ENCODE measurements around the gene XIRP1. TPM values are rescaled to one million over a fixed set of nuclear protein-coding genes. Genes with fewer than 3 reads are reported as not detected.

XIRP1 gene
- total and polyA plus RNA-seq, 2 experiments from 2014 or later = not detected

GRCh38 chr3:39133822-39134221 is 58.6 kb downstream of the XIRP1 start:
- ATAC-seq = no peak
- no peak overlapping the region for H3K4me2 ChIP-seq
- H3K27me3 Mint-ChIP-seq (ENCODE audit: insufficient read depth, low read depth, poor library complexity) = peaks cover 5% of the 10 kb centered on the region

More at GRCh38 chr3:39133822-39134221, 58.6 kb downstream of the XIRP1 start:
- no peak overlapping the region for H3K27ac Mint-ChIP-seq
- Histone ChIP-seq H3K9me2 (ENCODE audit: insufficient read depth) (no peaks in the 10 kb centered on the region), H3K4me3 (no peak overlapping the region), H3K27me3 (ENCODE audit: insufficient read depth) (no peaks in the 10 kb centered on the region), H3K4me1 (ENCODE audit: insufficient read depth) (no peaks in the 10 kb centered on the region), H4K20me1 (replicated peaks; ENCODE audit: insufficient read depth) (no peaks in the 10 kb centered on the region), H3F3A (replicated peaks; ENCODE audit: low read depth) (no peaks in the 10 kb centered on the region), H2AFZ (no peak overlapping the region), H3K27ac (ENCODE audit: low read depth) (no peak overlapping the region), H3K79me2 (replicated peaks; ENCODE audit: insufficient read depth) (no peaks in the 10 kb centered on the region), H3K36me3 (ENCODE audit: insufficient read depth) (no peaks in the 10 kb centered on the region)
- no peak for DNase-seq (ENCODE audit: low spot score)
- H3K36me3 Mint-ChIP-seq (ENCODE audit: low read depth) = no peaks in the 10 kb centered on the region
- H3K4me1 Mint-ChIP-seq = no peaks in the 10 kb centered on the region; the same call in 2 of the 3 replicates
- no peak for TF ChIP-seq NANOG (IDR thresholded peaks at IDR 0.05; ENCODE audit: borderline replicate concordance)
- no peaks in the 10 kb centered on the region for H3K9me3 Mint-ChIP-seq
- no peak overlapping the region for H3K4me3 Mint-ChIP-seq

Small RNA genes lying within 50 kb of the gene (microRNA-seq; reads per million reads assigned to microRNA genes)
- not detected for gene MIR6822

Small RNA genes lying within 50 kb of the gene (small RNA-seq; reads per million reads assigned to genes)
- not detected for gene RF00017 (ENCODE audit: low replicate concordance)

Other genes starting within 250 kb of the XIRP1 start
- 0.08 and 0.14 TPM in 2 replicates for gene SCN11A, start 140.7 kb downstream of the XIRP1 start, total RNA-seq (2014; rRNA removed; shearing (Covaris generic))
- gene SCN11A, start 140.7 kb downstream of the XIRP1 start, polyA plus RNA-seq (2016; fragmentation: Nextera tagmentation; extraction: Ambion mirVana) = 0.05 TPM in 2 replicates
- gene WDR48, start 140.6 kb downstream of the XIRP1 start, total RNA-seq (2014; rRNA removed; shearing (Covaris generic)) = 40.3 and 54.3 TPM in 2 replicates
- 20.8 and 27.2 TPM in 2 replicates for gene WDR48, start 140.6 kb downstream of the XIRP1 start, polyA plus RNA-seq (2016; fragmentation: Nextera tagmentation; extraction: Ambion mirVana)
- gene GORASP1, start 85.0 kb downstream of the XIRP1 start, total RNA-seq (2014; rRNA removed; shearing (Covaris generic)) = 32.7 and 38.3 TPM in 2 replicates
- 8.5 and 10.3 TPM in 2 replicates for gene GORASP1, start 85.0 kb downstream of the XIRP1 start, polyA plus RNA-seq (2016; fragmentation: Nextera tagmentation; extraction: Ambion mirVana)
- 2.0 and 2.1 TPM in 2 replicates for gene TTC21A, start 84.9 kb downstream of the XIRP1 start, total RNA-seq (2014; rRNA removed; shearing (Covaris generic))
- gene TTC21A, start 84.9 kb downstream of the XIRP1 start, polyA plus RNA-seq (2016; fragmentation: Nextera tagmentation; extraction: Ambion mirVana) = 1.8 and 2.5 TPM in 2 replicates
- gene CSRNP1, start 39.0 kb downstream of the XIRP1 start, total RNA-seq (2014; rRNA removed; shearing (Covaris generic)) = 8.3 and 10.0 TPM in 2 replicates
- gene CSRNP1, start 39.0 kb downstream of the XIRP1 start, polyA plus RNA-seq (2016; fragmentation: Nextera tagmentation; extraction: Ambion mirVana) = 4.7 and 4.9 TPM in 2 replicates
- 0.24 TPM in 1 of 2 replicates, not detected in the other for gene CX3CR1, start 87.4 kb upstream of the XIRP1 start, total RNA-seq (2014; rRNA removed; shearing (Covaris generic))
- 0.42 TPM in 1 of 2 replicates, not detected in the other for gene CX3CR1, start 87.4 kb upstream of the XIRP1 start, polyA plus RNA-seq (2016; fragmentation: Nextera tagmentation; extraction: Ambion mirVana)
- gene CCR8, start 137.1 kb upstream of the XIRP1 start, total RNA-seq (2014; rRNA removed; shearing (Covaris generic)) = not detected in 2 replicates
- 0.23 and 0.55 TPM in 2 replicates for gene CCR8, start 137.1 kb upstream of the XIRP1 start, polyA plus RNA-seq (2016; fragmentation: Nextera tagmentation; extraction: Ambion mirVana)
- 35.9 and 61.9 TPM in 2 replicates for gene SLC25A38, start 190.8 kb upstream of the XIRP1 start, total RNA-seq (2014; rRNA removed; shearing (Covaris generic))
- gene SLC25A38, start 190.8 kb upstream of the XIRP1 start, polyA plus RNA-seq (2016; fragmentation: Nextera tagmentation; extraction: Ambion mirVana) = 19.8 and 23.9 TPM in 2 replicates
- 1,658 and 1,827 TPM in 2 replicates for gene RPSA, start 214.1 kb upstream of the XIRP1 start, total RNA-seq (2014; rRNA removed; shearing (Covaris generic))
- gene RPSA, start 214.1 kb upstream of the XIRP1 start, polyA plus RNA-seq (2016; fragmentation: Nextera tagmentation; extraction: Ambion mirVana) = 1,591 and 1,731 TPM in 2 replicates

All from GM23338 (cell line).